Mesothelial cell of epicardium (in vitro differentiated cells): Measurements from ENCODE around the gene CALN1. TPM values are rescaled to one million over a fixed set of nuclear protein-coding genes. Genes with fewer than 3 reads are reported as not detected.
"Not testable (repeated sequence)": the region's sequence is repeated elsewhere in the genome, so short reads cannot be mapped to it uniquely, and the experiment has no call there.

Source experiments
- DNase-seq, 2 experiments: peaks; one replicate each; pipeline ENCODE4 v3.0.0; 2021; ENCODE audit warnings: low spot score in 2 of 2; ENCODE audit not compliant: unreplicated experiment in 2 of 2
- H3K27ac Mint-ChIP-seq: 2 replicates; pipeline ENCODE4 v1.8.0; 2021; ENCODE audit warnings: mixed read lengths
- H3K27me3 Mint-ChIP-seq: 2 replicates; pipeline ENCODE4 v1.8.0; 2021; ENCODE audit warnings: low read depth, mixed read lengths
- H3K36me3 Mint-ChIP-seq: 2 replicates; pipeline ENCODE4 v1.8.0; 2021; ENCODE audit warnings: mixed read lengths
- H3K4me1 Mint-ChIP-seq: 2 replicates; pipeline ENCODE4 v1.8.0; 2021; ENCODE audit warnings: mixed read lengths
- H3K4me3 Mint-ChIP-seq: 2 replicates; pipeline ENCODE4 v1.8.0; 2021; ENCODE audit warnings: mild to moderate bottlenecking, moderate library complexity, mixed read lengths
- H3K9me3 Mint-ChIP-seq: 2 replicates; pipeline ENCODE4 v1.8.0; 2021; ENCODE audit warnings: mixed read lengths
- CTCF ChIP-seq: fragments of 200-600 bp; sonication (generic); IDR thresholded peaks from one replicate; pipeline ENCODE4 v1.5.0; 2021; ENCODE audit warnings: antibody characterized with exemption; ENCODE audit not compliant: unreplicated experiment
- total RNA-seq: library from RNA; stranded (reverse); gene quantifications from 3 replicates; pipeline ENCODE4 v1.2.1, GENCODE V29; 2021

The CALN1 gene
- 0.25 to 1.1 TPM (median 0.42 TPM) in 3 replicates for total RNA-seq

DNA sequence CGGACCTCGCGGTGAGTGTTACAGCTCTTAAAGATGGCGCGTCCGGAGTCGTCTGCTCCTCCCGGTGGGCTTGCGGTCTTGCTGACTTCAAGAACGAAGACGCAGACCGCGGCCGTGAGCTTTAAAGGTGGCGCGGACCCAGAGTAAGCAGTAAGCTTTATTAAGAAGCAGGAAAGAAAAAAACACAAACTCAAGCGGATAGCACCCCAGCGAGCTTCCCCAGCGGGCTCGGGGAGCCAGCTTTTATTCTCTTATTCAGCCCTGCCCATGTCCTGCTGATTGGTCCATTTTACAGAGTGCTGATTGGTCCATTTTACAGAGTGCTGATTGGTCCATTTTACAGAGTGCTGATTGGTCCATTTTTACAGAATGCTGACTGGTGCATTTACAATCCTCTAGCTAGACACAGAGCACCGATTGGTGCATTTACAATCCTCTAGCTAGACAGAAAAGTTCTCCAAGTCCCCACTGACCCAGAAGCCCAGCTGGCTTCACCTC, at the start of gene CALN1:
CALN1 (minus strand) TSS at position 218 of the 498 bp plus-strand sequence.
- H3K36me3 Mint-ChIP-seq, H3K4me3 Mint-ChIP-seq, DNase-seq, H3K27ac Mint-ChIP-seq, H3K4me1 Mint-ChIP-seq, H3K9me3 Mint-ChIP-seq: not testable (repeated sequence)
- H3K27me3 Mint-ChIP-seq, result peaks cover 11% of the 10 kb centered on the region

- TF ChIP-seq CTCF, result no peak
- DNase-seq, result no peak
- H3K4me3 Mint-ChIP-seq, result no peak overlapping the region
- H3K27me3 Mint-ChIP-seq, result peaks cover 17% of the 10 kb centered on the region
- no peaks in the 10 kb centered on the region for H3K36me3 Mint-ChIP-seq
- H3K27ac Mint-ChIP-seq, result no peak overlapping the region
- H3K9me3 Mint-ChIP-seq, result peaks cover 13% of the 10 kb centered on the region
- no peaks in the 10 kb centered on the region for H3K4me1 Mint-ChIP-seq
These were observed 41.3 kb upstream of the CALN1 start for GRCh38 chr7:72453471-72453870.

DNA sequence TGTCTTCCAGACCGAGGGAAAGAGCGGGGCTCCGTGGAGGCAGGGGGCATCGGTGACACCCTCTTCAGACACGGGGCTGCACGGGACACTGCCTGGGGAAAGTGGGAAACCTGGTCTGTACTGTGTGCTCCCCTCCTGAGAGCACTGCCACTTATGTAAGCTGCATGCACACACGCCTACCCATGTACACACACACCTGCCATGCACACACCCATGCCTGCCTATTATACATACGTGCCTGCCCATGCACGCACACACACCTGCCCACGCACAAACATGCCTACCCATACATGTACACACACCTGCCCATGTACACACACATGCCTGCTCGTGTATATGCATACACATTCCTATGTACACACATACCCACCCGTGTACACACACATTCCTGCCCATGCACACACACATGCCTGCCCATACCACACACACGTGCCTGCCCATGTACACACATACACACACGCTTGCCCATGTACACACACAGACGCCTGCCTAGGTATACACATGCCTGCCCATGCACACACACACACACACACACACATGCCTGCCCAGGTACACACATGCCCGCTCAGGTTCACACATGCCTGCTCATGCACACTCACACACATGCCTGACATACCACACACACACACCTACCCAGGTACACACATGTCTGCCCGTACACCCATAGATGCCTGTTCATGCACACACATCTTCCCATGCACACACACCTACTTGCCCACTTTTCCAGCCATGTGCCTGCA, 35.5 kb upstream of the CALN1 start:
- H3K27me3 Mint-ChIP-seq, result peaks cover 70% of the 10 kb centered on the region
- no peak overlapping the region for H3K4me3 Mint-ChIP-seq
- TF ChIP-seq CTCF, result no peak

GRCh38 chr7:72446591-72447462, 34.7 kb upstream of the CALN1 start:
- Mint-ChIP-seq H3K4me1 (no peaks in the 10 kb centered on the region), H3K9me3 (no peaks in the 10 kb centered on the region), H3K27ac (no peak overlapping the region), H3K36me3 (no peaks in the 10 kb centered on the region), H3K27me3 (peaks cover 74% of the 10 kb centered on the region), H3K4me3 (no peak overlapping the region)
- no peak for DNase-seq
- no peak for TF ChIP-seq CTCF

More for the DNA sequence above, 35.5 kb upstream of the CALN1 start:
- Mint-ChIP-seq H3K36me3 (no peaks in the 10 kb centered on the region), H3K9me3 (peaks cover 5% of the 10 kb centered on the region), H3K27ac (no peak overlapping the region), H3K4me1 (no peaks in the 10 kb centered on the region)
- no peak for DNase-seq

DNA sequence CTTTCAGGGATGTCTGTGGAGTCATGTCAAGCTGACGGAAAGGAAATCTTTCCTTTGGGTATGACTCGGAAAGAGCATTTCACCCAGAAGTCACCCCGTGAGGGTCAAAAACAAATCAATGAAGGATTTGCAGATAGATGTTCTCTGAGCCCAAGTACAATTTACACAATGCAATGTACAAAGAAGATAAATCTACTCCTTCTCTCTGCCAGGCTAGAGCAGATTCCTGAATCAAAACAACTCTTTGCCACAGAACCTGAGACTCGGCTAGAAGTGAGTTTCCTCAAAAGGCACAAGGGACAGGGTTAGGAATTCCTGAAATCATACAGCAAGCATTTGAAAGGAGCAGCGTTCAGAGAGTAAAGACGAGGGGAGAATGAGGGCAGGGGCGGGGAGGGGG, 34.0 kb upstream of the CALN1 start:
- H3K9me3 Mint-ChIP-seq, result no peaks in the 10 kb centered on the region
- no peak for DNase-seq
- no peak for TF ChIP-seq CTCF
- H3K36me3 Mint-ChIP-seq, result no peaks in the 10 kb centered on the region
- no peak overlapping the region for H3K27ac Mint-ChIP-seq
- H3K27me3 Mint-ChIP-seq, result peaks cover 75% of the 10 kb centered on the region
- H3K4me3 Mint-ChIP-seq, result no peak overlapping the region
- no peaks in the 10 kb centered on the region for H3K4me1 Mint-ChIP-seq

GRCh38 chr7:72445580-72445979, 33.4 kb upstream of the CALN1 start:
- H3K27ac Mint-ChIP-seq, result no peak overlapping the region
- peaks cover 75% of the 10 kb centered on the region for H3K27me3 Mint-ChIP-seq
- no peaks in the 10 kb centered on the region for H3K4me1 Mint-ChIP-seq
- no peaks in the 10 kb centered on the region for H3K36me3 Mint-ChIP-seq
- no peak overlapping the region for H3K4me3 Mint-ChIP-seq
- no peaks in the 10 kb centered on the region for H3K9me3 Mint-ChIP-seq
- no peak for DNase-seq
- TF ChIP-seq CTCF, result no peak
